HEK293 (cell line): ENCODE results near the gene LEF1.

ENCODE experiments used
- CTCF ChIA-PET: fragments of 350-600 bp; formaldehyde crosslinking; extraction: SDS; loops from one replicate; lab custom pipeline; 2021; ENCODE audit warnings: antibody characterized with exemption; lab: Yijun Ruan, JAX
- POLR2A ChIA-PET: fragments of 300-600 bp; formaldehyde crosslinking; extraction: SDS; loops from one replicate; lab custom pipeline; 2020; ENCODE audit warnings: antibody characterized with exemption, inconsistent platforms; lab: Yijun Ruan, JAX
- H3K27ac ChIP-seq: fragments of 200-500 bp; sonication (Bioruptor generic); 2 replicates; pipeline ENCODE4 v1.5.1; 2014; ENCODE audit warnings: low read depth, low read length, control low read depth, inconsistent platforms; ENCODE audit errors: extremely low read depth
- H3K36me3 ChIP-seq, 2 experiments: fragments of 200-500 bp in 1 of 2; sonication (Bioruptor generic) in 1 of 2; 1 replicate in 1 of 2; 2 replicates in 1 of 2; pipeline ENCODE4 v1.5.1; 2014 to 2017; ENCODE audit warnings: inconsistent platforms in 2 of 2, low read length in 2 of 2; ENCODE audit not compliant: control insufficient read depth in 2 of 2, insufficient read depth in 1 of 2
- H3K4me1 ChIP-seq: fragments of 200-500 bp; sonication (Bioruptor generic); 2 replicates; pipeline ENCODE4 v1.5.1; 2014; ENCODE audit warnings: mild to moderate bottlenecking, low read length, inconsistent platforms; ENCODE audit not compliant: control insufficient read depth, insufficient read depth
- H3K4me3 ChIP-seq: 2 replicates; pipeline ENCODE4 v1.5.1; 2011; ENCODE audit warnings: low read depth, mild to moderate bottlenecking, control low read depth, low read length, moderate library complexity
- H3K9me3 ChIP-seq: fragments of 200-500 bp; sonication (Bioruptor generic); 2 replicates; pipeline ENCODE4 v1.5.1; 2014; ENCODE audit warnings: low read depth, low read length, inconsistent platforms; ENCODE audit not compliant: control insufficient read depth, insufficient read depth
- GLIS2 ChIP-seq: fragments of 450-650 bp; formaldehyde crosslinking; IDR thresholded peaks from 2 replicates; pipeline ENCODE4 v1.5.1; 2016; ENCODE audit warnings: missing biosample characterization, missing genetic modification characterization
- KLF7 ChIP-seq: fragments of 450-650 bp; formaldehyde crosslinking; IDR thresholded peaks from 2 replicates; pipeline ENCODE4 v1.5.1; 2016; ENCODE audit warnings: missing biosample characterization, missing genetic modification characterization, borderline replicate concordance
- OVOL3 ChIP-seq: fragments of 450-650 bp; formaldehyde crosslinking; IDR thresholded peaks from 2 replicates; pipeline ENCODE4 v1.5.1; 2016; ENCODE audit warnings: missing biosample characterization, missing genetic modification characterization
- REPIN1 ChIP-seq: fragments of 450-650 bp; formaldehyde crosslinking; IDR thresholded peaks from 2 replicates; pipeline ENCODE4 v1.5.1; 2017; ENCODE audit warnings: missing biosample characterization, missing genetic modification characterization, low read depth
- SP3 ChIP-seq: fragments of 450-650 bp; formaldehyde crosslinking; IDR thresholded peaks from 2 replicates; pipeline ENCODE4 v1.5.1; 2016; ENCODE audit warnings: missing biosample characterization, missing genetic modification characterization
- ZBTB7A ChIP-seq: fragments of 450-650 bp; formaldehyde crosslinking; IDR thresholded peaks from 2 replicates; pipeline ENCODE4 v1.5.1; 2016; ENCODE audit warnings: low read depth, missing biosample characterization, missing genetic modification characterization
- ZEB2 ChIP-seq: fragments of 450-650 bp; formaldehyde crosslinking; IDR thresholded peaks from 2 replicates; pipeline ENCODE4 v1.5.1; 2016; ENCODE audit warnings: missing biosample characterization, missing genetic modification characterization
- ZFP37 ChIP-seq: fragments of 450-650 bp; formaldehyde crosslinking; IDR thresholded peaks from 2 replicates; pipeline ENCODE4 v1.5.1; 2016; ENCODE audit warnings: missing biosample characterization, missing genetic modification characterization
- ZIC2 ChIP-seq: fragments of 450-650 bp; formaldehyde crosslinking; IDR thresholded peaks from 2 replicates; pipeline ENCODE4 v1.5.1; 2016; ENCODE audit warnings: missing biosample characterization, missing genetic modification characterization
- ZNF157 ChIP-seq: fragments of 450-650 bp; formaldehyde crosslinking; IDR thresholded peaks from 2 replicates; pipeline ENCODE4 v1.5.1; 2016; ENCODE audit warnings: missing biosample characterization, missing genetic modification characterization
- ZNF292 ChIP-seq: fragments of 450-650 bp; formaldehyde crosslinking; IDR thresholded peaks from 2 replicates; pipeline ENCODE4 v1.5.1; 2016; ENCODE audit warnings: low read depth, missing biosample characterization, missing genetic modification characterization, borderline replicate concordance
- ZNF311 ChIP-seq: fragments of 450-650 bp; formaldehyde crosslinking; IDR thresholded peaks from 2 replicates; pipeline ENCODE4 v1.5.1; 2017; ENCODE audit warnings: missing biosample characterization, missing genetic modification characterization, borderline replicate concordance
- ZNF549 ChIP-seq: fragments of 450-650 bp; IDR thresholded peaks from 2 replicates; pipeline ENCODE4 v1.5.1; 2018; ENCODE audit warnings: missing biosample characterization, missing genetic modification characterization, mild to moderate bottlenecking, inconsistent platforms, moderate library complexity
- ZNF626 ChIP-seq: fragments of 450-650 bp; sonication (Bioruptor Pico); formaldehyde crosslinking; IDR thresholded peaks from 2 replicates; pipeline ENCODE4 v1.5.1; 2018; ENCODE audit warnings: missing biosample characterization, missing genetic modification characterization, inconsistent platforms
- ZNF660 ChIP-seq: fragments of 450-650 bp; IDR thresholded peaks from 2 replicates; pipeline ENCODE4 v1.5.1; 2018; ENCODE audit warnings: missing biosample characterization, mild to moderate bottlenecking, missing genetic modification characterization
- ZNF785 ChIP-seq: fragments of 450-650 bp; formaldehyde crosslinking; IDR thresholded peaks from 2 replicates; pipeline ENCODE4 v1.5.1; 2016; ENCODE audit warnings: missing biosample characterization, missing genetic modification characterization
- ZNF843 ChIP-seq: fragments of 450-650 bp; formaldehyde crosslinking; IDR thresholded peaks from 2 replicates; pipeline ENCODE4 v1.5.1; 2016; ENCODE audit warnings: missing biosample characterization, missing genetic modification characterization
- TF ChIP-seq, protein P1 (sequence below): fragments of 450-650 bp; formaldehyde crosslinking; IDR thresholded peaks from 2 replicates; pipeline ENCODE4 v1.5.1; 2017; ENCODE audit warnings: missing biosample characterization, missing genetic modification characterization
- TF ChIP-seq, protein P2 (sequence below): fragments of 450-650 bp; formaldehyde crosslinking; IDR thresholded peaks from 2 replicates; pipeline ENCODE4 v1.5.1; 2016; ENCODE audit warnings: missing biosample characterization, missing genetic modification characterization
- TF ChIP-seq, protein P3 (sequence below): fragments of 450-650 bp; formaldehyde crosslinking; IDR thresholded peaks from 2 replicates; pipeline ENCODE4 v1.5.1; 2016; ENCODE audit warnings: missing biosample characterization, missing genetic modification characterization
- TF ChIP-seq, protein P4 (sequence below): fragments of 450-650 bp; formaldehyde crosslinking; IDR thresholded peaks from 2 replicates; pipeline ENCODE4 v1.5.1; 2016; ENCODE audit warnings: missing biosample characterization, missing genetic modification characterization
- TF ChIP-seq, protein P5 (sequence below): fragments of 450-650 bp; formaldehyde crosslinking; IDR thresholded peaks from 2 replicates; pipeline ENCODE4 v1.5.1; 2017; ENCODE audit warnings: missing biosample characterization, missing genetic modification characterization

The LEF1 gene

DNA sequence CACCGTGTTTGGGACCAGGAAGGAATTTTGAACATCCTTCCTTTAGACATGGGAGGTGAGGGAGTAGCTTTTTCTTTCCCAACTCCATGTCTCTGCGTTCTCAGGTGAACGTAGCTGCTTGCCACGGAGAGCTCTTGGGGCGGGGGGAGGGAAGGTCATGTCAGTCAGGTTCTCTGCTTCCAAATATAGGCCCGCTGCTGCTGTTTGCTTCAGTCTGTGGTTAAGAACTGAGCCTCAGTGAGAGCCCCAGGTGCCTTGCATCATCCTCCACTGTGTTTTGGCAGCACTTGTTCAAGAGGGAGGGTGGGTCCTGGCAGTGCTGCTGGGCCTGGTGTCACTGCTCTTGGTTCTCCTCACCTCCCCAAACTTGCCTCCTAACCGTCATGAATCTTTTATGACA lies 132.5 kb downstream of the LEF1 start:
- POLR2A ChIA-PET, result interaction anchor here (0.6 kb wide), 1 partner anchor 490 kb away, joined by 4 read pairs; no protein-coding TSS in a partner anchor
- Histone ChIP-seq H3K4me3 (no peak overlapping the region), H3K36me3 (peaks cover 0 to 44% of the 10 kb centered on the region in 2 experiments; a peak in 2 of 3 replicates), H3K4me1 (no peaks in the 10 kb centered on the region), H3K9me3 (no peaks in the 10 kb centered on the region), H3K27ac (no peak overlapping the region)
- CTCF ChIA-PET, result interaction anchor here (3.1 kb wide), 1 partner anchor 17 kb away, joined by 16 read pairs; no protein-coding TSS in a partner anchor
- no peak for TF ChIP-seq ZNF549 (tag by site-specific recombination)
- TF ChIP-seq, protein P1, sequence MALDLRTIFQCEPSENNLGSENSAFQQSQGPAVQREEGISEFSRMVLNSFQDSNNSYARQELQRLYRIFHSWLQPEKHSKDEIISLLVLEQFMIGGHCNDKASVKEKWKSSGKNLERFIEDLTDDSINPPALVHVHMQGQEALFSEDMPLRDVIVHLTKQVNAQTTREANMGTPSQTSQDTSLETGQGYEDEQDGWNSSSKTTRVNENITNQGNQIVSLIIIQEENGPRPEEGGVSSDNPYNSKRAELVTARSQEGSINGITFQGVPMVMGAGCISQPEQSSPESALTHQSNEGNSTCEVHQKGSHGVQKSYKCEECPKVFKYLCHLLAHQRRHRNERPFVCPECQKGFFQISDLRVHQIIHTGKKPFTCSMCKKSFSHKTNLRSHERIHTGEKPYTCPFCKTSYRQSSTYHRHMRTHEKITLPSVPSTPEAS (tag by site-specific recombination), result no peak
- TF ChIP-seq GLIS2 (tag by site-specific recombination), result no peak
- TF ChIP-seq ZNF626 (tag by site-specific recombination), result no peak
- TF ChIP-seq ZBTB7A (tag by site-specific recombination), result no peak
- TF ChIP-seq, protein P2, sequence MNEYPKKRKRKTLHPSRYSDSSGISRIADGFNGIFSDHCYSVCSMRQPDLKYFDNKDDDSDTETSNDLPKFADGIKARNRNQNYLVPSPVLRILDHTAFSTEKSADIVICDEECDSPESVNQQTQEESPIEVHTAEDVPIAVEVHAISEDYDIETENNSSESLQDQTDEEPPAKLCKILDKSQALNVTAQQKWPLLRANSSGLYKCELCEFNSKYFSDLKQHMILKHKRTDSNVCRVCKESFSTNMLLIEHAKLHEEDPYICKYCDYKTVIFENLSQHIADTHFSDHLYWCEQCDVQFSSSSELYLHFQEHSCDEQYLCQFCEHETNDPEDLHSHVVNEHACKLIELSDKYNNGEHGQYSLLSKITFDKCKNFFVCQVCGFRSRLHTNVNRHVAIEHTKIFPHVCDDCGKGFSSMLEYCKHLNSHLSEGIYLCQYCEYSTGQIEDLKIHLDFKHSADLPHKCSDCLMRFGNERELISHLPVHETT, result no peak
- TF ChIP-seq, protein P3, sequence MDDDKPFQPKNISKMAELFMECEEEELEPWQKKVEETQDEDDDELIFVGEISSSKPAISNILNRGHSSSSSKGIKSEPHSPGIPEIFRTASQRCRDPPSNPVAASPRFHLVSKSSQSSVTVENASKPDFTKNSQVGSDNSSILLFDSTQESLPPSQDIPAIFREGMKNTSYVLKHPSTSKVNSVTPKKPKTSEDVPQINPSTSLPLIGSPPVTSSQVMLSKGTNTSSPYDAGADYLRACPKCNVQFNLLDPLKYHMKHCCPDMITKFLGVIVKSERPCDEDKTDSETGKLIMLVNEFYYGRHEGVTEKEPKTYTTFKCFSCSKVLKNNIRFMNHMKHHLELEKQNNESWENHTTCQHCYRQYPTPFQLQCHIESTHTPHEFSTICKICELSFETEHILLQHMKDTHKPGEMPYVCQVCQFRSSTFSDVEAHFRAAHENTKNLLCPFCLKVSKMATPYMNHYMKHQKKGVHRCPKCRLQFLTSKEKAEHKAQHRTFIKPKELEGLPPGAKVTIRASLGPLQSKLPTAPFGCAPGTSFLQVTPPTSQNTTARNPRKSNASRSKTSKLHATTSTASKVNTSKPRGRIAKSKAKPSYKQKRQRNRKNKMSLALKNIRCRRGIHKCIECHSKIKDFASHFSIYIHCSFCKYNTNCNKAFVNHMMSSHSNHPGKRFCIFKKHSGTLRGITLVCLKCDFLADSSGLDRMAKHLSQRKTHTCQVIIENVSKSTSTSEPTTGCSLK (tag by site-specific recombination), result no peak
- no peak for TF ChIP-seq ZNF660
- no peak for TF ChIP-seq ZEB2
- TF ChIP-seq, protein P4, sequence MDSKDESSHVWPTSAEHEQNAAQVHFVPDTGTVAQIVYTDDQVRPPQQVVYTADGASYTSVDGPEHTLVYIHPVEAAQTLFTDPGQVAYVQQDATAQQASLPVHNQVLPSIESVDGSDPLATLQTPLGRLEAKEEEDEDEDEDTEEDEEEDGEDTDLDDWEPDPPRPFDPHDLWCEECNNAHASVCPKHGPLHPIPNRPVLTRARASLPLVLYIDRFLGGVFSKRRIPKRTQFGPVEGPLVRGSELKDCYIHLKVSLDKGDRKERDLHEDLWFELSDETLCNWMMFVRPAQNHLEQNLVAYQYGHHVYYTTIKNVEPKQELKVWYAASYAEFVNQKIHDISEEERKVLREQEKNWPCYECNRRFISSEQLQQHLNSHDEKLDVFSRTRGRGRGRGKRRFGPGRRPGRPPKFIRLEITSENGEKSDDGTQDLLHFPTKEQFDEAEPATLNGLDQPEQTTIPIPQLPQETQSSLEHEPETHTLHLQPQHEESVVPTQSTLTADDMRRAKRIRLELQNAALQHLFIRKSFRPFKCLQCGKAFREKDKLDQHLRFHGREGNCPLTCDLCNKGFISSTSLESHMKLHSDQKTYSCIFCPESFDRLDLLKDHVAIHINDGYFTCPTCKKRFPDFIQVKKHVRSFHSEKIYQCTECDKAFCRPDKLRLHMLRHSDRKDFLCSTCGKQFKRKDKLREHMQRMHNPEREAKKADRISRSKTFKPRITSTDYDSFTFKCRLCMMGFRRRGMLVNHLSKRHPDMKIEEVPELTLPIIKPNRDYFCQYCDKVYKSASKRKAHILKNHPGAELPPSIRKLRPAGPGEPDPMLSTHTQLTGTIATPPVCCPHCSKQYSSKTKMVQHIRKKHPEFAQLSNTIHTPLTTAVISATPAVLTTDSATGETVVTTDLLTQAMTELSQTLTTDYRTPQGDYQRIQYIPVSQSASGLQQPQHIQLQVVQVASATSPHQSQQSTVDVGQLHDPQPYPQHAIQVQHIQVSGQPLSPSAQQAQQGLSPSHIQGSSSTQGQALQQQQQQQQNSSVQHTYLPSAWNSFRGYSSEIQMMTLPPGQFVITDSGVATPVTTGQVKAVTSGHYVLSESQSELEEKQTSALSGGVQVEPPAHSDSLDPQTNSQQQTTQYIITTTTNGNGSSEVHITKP (tag by site-specific recombination), result no peak
- no peak for TF ChIP-seq ZNF843 (tag by site-specific recombination)
- TF ChIP-seq ZIC2 (tag by site-specific recombination), result no peak

DNA sequence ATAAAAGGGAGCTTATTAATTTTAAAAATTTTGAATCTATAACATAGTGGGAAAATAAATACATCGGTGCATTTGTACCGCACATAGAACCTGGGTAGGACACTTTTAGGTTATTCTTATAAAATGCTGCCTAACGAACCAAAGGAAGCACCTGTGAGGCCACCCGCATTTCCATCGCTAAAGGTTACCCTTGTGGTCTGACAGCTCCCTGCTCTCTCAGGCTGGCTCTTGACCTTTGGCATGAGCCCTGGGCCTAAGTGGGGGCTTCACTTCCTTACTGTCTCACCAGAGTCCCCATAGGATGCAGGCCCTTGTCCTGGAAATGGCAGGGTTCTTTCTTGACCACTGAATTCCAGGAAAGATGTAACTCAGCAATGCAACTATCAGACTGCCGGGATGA lies 133.0 kb downstream of the LEF1 start:
- H3K4me3 ChIP-seq, result no peak overlapping the region
- CTCF ChIA-PET, result interaction anchor here (1.0 to 3.1 kb wide), 2 partner anchors 17 to 458 kb away, joined by 4 to 16 read pairs; no protein-coding TSS in a partner anchor
- no peaks in the 10 kb centered on the region for H3K9me3 ChIP-seq
- H3K27ac ChIP-seq, result no peak overlapping the region
- no peak for TF ChIP-seq ZNF292 (tag by site-specific recombination)
- no peak for TF ChIP-seq ZNF157
- TF ChIP-seq OVOL3, result no peak
- no peak for TF ChIP-seq SP3 (tag by site-specific recombination)
- TF ChIP-seq ZNF311, result no peak
- TF ChIP-seq REPIN1 (tag by site-specific recombination), result no peak
- no peak for TF ChIP-seq ZFP37 (tag by site-specific recombination)
- TF ChIP-seq ZNF785, result no peak
- TF ChIP-seq, protein P5, sequence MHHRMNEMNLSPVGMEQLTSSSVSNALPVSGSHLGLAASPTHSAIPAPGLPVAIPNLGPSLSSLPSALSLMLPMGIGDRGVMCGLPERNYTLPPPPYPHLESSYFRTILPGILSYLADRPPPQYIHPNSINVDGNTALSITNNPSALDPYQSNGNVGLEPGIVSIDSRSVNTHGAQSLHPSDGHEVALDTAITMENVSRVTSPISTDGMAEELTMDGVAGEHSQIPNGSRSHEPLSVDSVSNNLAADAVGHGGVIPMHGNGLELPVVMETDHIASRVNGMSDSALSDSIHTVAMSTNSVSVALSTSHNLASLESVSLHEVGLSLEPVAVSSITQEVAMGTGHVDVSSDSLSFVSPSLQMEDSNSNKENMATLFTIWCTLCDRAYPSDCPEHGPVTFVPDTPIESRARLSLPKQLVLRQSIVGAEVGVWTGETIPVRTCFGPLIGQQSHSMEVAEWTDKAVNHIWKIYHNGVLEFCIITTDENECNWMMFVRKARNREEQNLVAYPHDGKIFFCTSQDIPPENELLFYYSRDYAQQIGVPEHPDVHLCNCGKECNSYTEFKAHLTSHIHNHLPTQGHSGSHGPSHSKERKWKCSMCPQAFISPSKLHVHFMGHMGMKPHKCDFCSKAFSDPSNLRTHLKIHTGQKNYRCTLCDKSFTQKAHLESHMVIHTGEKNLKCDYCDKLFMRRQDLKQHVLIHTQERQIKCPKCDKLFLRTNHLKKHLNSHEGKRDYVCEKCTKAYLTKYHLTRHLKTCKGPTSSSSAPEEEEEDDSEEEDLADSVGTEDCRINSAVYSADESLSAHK (tag by site-specific recombination), result no peak
- no peak for TF ChIP-seq KLF7 (tag by site-specific recombination)
- peaks cover 0 to 49% of the 10 kb centered on the region in 2 experiments; a peak in 2 of 3 replicates for H3K36me3 ChIP-seq
- no peaks in the 10 kb centered on the region for H3K4me1 ChIP-seq
- POLR2A ChIA-PET, result interaction anchor here (0.6 kb wide), 1 partner anchor 491 kb away, joined by 4 read pairs; no protein-coding TSS in a partner anchor
